Breast epithelium (tissue), 3 donors: ENCODE data around the gene CD151.

Experiments used
- POLR2A ChIP-seq: fragments of 450-650 bp; IDR thresholded peaks from one replicate; pipeline ENCODE4 v1.6.1; 2016; ENCODE audit warnings: antibody characterized with exemption, mild to moderate bottlenecking, moderate library complexity
- POLR2AphosphoS5 ChIP-seq, 3 donors: sonication (generic); formaldehyde crosslinking; IDR thresholded peaks; one replicate each; pipeline ENCODE4 v1.6.1; 2017; ENCODE audit warnings: antibody characterized with exemption in 3 of 3
- TF ChIP-seq, protein P1 (sequence below), 3 donors: fragments of 450-650 bp; IDR thresholded peaks; one replicate each; pipeline ENCODE4 v1.5.1; 2016 to 2017; ENCODE audit warnings: antibody characterized with exemption in 3 of 3, mild to moderate bottlenecking in 3 of 3, moderate library complexity in 3 of 3

GRCh38 chr11:870127-870413 lies 37.3 kb downstream of the CD151 start:
- TF ChIP-seq, protein P1, sequence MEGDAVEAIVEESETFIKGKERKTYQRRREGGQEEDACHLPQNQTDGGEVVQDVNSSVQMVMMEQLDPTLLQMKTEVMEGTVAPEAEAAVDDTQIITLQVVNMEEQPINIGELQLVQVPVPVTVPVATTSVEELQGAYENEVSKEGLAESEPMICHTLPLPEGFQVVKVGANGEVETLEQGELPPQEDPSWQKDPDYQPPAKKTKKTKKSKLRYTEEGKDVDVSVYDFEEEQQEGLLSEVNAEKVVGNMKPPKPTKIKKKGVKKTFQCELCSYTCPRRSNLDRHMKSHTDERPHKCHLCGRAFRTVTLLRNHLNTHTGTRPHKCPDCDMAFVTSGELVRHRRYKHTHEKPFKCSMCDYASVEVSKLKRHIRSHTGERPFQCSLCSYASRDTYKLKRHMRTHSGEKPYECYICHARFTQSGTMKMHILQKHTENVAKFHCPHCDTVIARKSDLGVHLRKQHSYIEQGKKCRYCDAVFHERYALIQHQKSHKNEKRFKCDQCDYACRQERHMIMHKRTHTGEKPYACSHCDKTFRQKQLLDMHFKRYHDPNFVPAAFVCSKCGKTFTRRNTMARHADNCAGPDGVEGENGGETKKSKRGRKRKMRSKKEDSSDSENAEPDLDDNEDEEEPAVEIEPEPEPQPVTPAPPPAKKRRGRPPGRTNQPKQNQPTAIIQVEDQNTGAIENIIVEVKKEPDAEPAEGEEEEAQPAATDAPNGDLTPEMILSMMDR (IDR thresholded peaks at IDR 0.05): no peak
- TF ChIP-seq POLR2AphosphoS5 (IDR thresholded peaks at IDR 0.05) (no peak), POLR2A (no peak)
